Stimulated activated CD4-positive, alpha-beta T cell treated with anti-CD3 and anti-CD28 coated beads, TNF-alpha, amount 100 ng/mL, for 4 hours (primary cell): ENCODE measurements around the gene CLASP1.
"Not testable (repeated sequence)": the region's sequence is repeated elsewhere in the genome, so short reads cannot be mapped to it uniquely, and the experiment has no call there.

Experiments used
- DNase-seq, 3 experiments: peaks; one replicate each; pipeline ENCODE4 v3.0.0-alpha.2; 2020; ENCODE audit warnings: low read depth in 3 of 3

Gene CLASP1

DNA sequence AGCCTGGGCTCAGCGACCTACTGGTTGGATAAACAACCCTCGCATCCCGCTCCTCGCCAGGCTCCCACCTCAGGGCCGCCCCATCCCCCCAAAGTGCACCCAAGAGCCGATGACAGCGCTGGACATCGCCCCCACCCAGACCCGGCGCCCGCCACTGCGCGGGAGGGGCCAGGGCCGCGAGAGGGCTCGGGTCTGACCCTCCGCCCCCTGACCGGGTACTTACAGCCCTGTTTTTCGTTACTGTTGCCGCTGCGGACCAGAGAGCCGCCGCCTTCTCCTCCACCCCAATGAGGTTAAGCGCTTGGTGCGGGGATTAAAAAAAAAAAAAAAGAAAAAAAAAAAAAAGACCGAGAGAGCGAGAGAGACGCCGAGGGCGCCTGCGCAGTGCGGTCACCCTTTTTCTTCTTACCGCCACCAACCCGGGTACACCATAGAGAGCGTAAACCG, at the start of gene CLASP1:
Gene CLASP1 (minus strand): TSS at position 314 of the 447 bp plus-strand sequence. CDS start 43,567 bp downstream, outside the sequence.
- DNase-seq = no peak

- DNase-seq = no peak
Observed at GRCh38 chr2:121698318-121698930, 49.2 kb upstream of the CLASP1 start.

DNA sequence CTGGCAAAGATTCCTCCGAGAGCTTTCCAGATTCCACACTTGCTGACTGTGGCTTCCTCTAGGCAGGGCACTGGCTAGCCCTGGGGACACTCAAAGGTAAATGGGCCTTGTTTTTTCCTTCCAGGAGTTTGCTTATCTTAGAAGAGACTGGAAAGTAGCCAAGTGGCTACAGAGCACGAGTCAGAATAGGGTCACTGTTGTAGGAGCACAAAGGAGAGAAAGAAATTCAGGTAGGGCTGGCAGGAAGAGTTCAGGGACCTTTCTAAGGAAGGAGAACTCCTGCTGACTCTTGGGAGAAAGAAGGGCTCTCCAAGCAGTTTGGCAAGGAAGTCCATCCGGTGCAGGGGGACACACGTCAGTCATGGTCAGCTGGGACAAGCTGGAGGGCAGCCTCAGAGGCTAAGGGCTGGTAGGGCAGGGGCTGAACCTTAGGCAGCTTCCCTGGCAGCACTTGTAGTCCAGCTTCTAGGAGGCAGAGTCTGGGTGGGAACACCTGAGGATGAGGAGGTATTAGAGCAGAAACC, 47.9 kb upstream of the CLASP1 start:
- DNase-seq = no peak

DNA sequence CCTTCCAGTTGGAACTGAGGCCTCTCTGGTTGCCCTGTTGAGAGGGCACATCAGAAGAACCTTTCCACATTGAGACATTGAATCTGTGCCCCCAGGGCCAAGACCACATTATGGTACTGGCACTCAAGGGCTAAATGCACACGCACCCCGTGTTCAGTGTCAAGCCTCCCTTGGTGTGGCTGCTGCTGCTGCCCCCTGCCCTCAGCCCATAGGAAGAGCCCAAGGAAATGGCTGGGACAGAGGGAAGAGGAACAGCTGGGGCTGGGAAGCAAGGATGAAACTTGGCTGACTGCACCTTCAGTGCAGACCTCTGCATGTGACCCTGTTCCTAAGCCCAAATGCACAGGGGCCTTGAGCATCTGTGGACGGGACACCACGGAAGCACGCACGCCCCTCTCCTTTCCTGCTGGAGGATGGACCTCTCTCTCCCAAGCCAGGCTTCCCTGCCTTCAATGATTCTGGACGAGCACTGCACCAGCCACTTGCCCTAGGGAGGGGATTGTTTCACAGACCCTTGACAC, 47.2 kb upstream of the CLASP1 start:
- no peak for DNase-seq

GRCh38 chr2:121695171-121695451, 45.8 kb upstream of the CLASP1 start:
- no peak for DNase-seq

DNA sequence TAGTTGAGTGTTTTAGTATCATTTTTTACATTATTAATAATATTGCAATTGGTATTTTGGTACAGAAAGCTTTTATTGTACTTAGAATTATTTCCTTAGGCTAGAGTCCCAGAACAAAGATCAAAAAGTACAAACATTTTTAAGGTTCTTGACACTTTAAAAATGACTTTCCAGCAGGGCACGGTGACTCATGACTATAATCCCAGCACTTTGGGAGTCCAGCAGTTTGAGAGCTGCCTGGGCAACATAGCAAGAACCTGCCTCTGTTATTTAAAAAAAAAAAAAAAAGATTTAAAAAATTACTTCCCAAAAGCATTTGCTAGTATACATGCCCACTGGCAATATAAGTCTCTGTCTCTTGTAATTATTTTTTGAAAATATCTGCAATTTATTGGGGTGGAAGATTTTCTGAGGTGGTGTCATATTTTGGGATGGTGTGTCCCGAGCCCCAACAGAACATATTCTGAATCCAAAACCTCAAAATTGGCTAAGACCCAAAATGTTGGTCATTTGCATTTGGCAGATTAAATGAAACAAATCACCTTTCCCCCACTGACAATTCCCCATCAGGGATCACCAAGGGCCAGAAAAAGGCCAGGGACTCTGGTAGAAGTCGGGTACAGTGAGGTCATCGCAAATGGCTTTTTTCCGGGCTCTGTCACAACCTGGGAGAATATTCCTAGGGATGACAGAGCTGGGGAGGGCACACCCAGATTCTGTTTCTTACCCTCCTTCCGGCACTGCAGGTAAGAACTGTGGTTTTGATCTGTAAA, 45.3 kb upstream of the CLASP1 start:
- no peak for DNase-seq

DNA sequence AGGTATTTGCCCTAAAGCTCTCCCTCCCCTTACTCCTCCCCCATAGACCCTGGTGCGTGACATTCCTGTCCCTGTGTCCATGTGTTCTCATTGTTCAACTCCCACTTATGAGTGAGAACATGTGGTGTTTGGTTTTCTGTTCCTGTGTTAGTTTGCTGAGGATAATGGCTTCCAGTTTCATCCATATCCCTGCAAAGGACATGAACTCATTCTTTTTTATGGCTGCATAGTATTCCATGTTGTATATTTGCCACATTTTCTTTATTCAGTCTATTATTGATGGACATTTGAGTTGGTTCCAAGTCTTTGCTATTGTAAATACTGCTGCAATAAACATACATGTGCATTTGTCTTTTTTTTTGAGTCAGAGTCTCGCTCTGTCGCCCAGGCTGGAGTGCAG, 41.3 kb upstream of the CLASP1 start:
- DNase-seq = not testable (repeated sequence)

- DNase-seq = no peak
Observed at GRCh38 chr2:121690095-121690494, 40.8 kb upstream of the CLASP1 start.

GRCh38 chr2:121689356-121689755, 40.1 kb upstream of the CLASP1 start:
- no peak for DNase-seq

DNA sequence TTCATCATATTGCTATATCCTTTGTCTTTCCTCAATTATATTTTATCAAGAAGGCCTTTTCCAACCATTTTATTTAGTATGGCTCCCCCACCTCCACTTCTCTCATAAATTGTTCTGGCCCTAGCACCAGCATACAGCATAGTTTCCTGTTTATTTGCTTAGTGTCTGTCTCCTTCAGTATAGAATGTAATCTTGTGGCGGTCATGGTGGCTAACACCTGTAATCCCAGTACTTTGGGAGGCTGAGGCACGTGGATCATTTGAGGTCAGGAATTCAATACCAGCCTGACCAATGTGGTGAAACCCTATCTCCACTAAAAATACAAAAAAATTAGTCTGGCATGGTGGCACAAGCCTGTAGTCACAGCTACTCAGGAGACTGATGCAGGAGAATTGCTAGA, 39.6 kb upstream of the CLASP1 start:
- no peak for DNase-seq

DNA sequence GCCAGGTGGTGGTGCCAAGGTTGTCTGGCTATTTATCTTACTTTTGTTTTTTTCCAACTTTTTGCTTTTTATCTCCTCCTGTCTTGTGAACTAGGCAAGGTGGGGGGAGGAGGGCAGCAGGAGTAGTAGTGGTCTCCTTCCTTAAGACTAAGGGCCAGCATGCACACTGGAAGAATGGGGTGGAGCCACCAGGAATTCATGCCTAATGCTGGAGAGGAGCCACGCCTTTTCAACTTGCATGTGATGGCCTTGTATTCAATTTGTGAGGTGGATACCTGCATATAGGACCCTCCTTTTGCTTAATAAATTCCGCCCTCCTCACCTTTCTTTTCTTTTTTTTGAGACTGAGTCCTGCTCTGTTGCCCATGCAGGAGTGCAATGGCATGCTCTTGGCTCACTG, 37.6 kb upstream of the CLASP1 start:
- DNase-seq = no peak

DNA sequence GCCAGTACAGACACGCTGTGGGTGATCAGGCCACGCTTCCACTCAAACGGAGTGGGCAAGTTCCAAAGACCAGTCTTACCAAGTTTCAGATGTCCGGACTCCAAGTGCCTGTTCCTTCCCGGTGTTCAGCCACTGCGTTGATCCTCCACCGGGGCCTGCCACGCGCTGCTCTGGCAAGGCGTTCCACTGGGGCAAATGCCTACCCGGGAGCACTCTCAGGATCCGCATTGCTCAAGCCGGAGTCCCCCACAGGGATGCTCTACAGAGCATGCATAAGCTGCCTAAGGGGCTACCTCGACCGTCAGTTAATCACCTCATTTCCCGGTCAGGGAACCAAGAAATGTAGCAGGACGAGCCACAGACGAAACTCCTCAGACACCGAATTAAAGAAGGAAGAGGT, 37.0 kb upstream of the CLASP1 start:
- no peak for DNase-seq

- no peak for DNase-seq
Observed at GRCh38 chr2:121682396-121683298, 33.4 kb upstream of the CLASP1 start.

DNA sequence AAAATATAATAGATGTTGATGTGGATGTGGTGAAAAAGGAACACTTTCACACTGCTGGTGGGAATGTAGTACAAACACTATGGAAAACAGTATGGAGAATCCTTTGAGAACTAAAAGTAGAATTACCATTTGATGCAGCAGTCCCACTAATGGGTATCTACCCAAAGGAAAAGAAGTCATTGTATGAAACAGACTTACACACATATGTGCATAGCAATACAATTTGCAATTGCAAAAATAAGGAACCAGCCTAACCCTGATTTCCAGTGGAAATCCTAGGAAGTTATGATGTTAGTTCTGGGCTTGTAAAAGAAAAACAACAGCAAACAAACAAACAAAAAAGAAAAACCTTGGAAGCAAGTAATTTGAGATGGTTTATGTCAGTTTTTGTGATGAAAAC, 28.6 kb upstream of the CLASP1 start:
- no peak for DNase-seq

DNA sequence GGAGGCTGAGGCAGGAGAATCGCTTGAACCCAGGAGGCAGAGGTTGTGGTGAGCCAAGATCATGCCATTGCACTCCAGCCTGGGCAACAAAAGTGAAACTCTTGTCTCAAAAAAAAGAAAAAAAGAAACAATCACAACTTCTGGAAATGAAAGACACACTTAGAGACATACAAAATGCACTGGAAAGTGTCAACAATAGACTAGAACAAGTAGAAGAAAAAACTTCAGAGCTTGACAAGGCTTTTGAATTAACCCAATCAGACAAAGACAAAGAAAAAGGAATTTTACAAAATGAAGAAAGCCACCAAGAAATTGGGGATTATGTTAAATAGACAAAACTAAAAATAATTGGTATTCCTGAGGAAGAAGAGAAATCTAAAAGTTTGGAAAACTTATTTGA, 22.4 kb upstream of the CLASP1 start:
- not testable (repeated sequence) for DNase-seq

DNA sequence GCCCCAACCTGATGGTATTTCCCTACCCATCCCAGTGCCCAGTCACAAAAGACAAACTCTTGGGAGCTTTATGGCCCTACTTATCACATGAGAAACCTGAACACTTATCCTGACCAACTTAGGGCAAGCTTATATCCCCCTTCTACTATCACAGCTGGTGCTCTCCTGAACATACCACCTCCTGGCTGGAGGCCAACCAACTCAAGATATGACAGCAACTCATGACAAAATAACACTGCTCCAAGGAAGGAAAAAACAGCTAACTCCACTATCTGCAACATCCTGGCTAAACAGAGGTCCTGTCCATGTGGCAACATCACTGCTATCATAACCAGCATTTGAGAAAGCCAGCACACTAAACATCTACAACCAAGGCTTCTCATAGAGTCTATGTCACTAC, 20.9 kb upstream of the CLASP1 start:
- DNase-seq = no peak

DNA sequence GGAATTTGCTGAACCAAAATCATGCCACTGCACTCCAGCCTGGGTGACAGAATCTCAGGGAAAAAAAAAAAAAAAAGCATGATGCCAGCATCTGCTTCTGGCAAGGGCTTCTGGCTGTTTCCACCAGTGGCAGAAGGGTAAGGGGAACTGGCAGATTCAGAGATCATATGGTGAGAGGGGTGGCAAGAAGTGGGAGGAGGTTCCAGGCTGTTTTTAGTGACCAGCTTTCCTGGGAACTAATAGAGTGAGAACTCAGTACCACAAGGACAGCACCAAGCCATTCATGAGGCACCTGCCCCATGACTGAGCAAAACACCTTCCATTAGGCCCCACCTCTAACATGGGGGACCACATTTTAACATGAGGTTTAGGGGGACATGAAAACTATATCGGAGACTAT, 18.4 kb upstream of the CLASP1 start:
- DNase-seq = no peak

DNA sequence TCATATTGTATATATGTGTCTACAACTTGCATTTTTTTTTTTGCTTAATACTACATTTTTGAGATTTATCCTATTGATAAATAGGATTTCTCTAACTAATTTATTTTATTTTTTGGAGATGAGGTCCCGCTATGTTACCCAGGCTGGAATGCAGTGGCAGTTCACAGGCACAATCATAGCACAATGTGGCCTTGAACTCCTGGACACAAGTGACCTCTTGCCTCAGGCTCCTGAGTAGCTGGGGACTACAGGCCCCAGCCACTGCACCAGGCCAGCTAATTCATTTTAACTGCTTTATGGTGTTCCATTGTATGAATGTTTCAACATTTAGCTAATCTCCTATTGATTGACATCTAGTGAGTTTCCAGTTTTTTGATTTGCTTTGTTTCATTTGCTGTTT, 16.8 kb upstream of the CLASP1 start:
- DNase-seq = no peak

- no peak for DNase-seq
Observed at GRCh38 chr2:121665504-121665903, 16.2 kb upstream of the CLASP1 start.

DNA sequence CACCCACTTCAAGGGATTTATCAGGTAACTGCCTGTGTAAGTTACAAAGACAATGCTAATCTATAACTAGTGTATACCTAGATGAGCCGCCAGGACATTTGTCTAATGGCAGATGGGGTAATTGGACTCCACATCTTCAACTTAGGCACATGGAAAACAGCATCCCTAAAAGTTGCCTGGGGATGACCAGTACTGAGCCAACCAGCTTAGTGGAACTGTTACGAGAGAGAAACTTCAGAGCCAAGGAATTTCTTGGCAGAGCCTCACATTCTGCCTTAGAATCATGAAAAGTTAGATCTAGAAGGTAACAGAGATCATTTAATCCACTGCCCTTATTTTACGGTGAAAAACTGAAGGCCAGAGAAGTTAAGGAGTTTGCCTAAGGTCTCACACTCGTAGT, 15.5 kb upstream of the CLASP1 start:
- no peak for DNase-seq

DNA sequence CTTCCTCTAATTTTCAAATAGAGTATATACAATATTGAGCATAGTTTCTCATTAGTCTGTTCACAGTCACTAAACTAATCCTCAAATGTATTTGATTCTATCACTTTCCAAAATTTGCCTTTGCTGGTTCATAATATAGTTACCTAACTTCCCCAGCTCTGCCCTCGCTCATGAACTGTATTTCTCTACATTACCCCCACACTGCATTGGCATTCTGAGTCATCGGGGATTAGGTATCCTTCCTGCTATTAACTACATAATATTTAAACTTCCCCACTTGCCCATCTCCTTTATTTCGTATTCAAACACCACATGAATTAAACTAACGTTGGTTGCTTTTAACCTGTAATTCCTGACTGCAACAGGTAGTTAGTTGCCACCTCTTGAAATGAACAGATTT, 14.8 kb upstream of the CLASP1 start:
- DNase-seq = no peak

GRCh38 chr2:121663434-121663833, 14.2 kb upstream of the CLASP1 start:
- no peak for DNase-seq
